GM21447 (cell line): ENCODE results near the gene CD9.
"Not testable (repeated sequence)": the region's sequence is repeated elsewhere in the genome, so short reads cannot be mapped to it uniquely, and the experiment has no call there.

Experiments used
- ATAC-seq: cut with Tn5 transposase; IDR thresholded peaks from one replicate; pipeline ENCODE4 v1.9.1; 2021; ENCODE audit not compliant: unreplicated experiment

CD9 gene

GRCh38 chr12:6198556-6198955 is 1.6 kb upstream of the CD9 start:
- ATAC-seq = no peak

- no peak for ATAC-seq
Observed at GRCh38 chr12:6198985-6199530, 1.1 kb upstream of the CD9 start.

GRCh38 chr12:6199531-6200255 is 507 bp upstream of the CD9 start:
- no peak for ATAC-seq

- ATAC-seq = no peak
Observed at GRCh38 chr12:6201213-6201608, 1.0 kb downstream of the CD9 start.

GRCh38 chr12:6201826-6202225 is 1.6 kb downstream of the CD9 start:
- no peak for ATAC-seq

- no peak for ATAC-seq
Observed at GRCh38 chr12:6202304-6202703, 2.1 kb downstream of the CD9 start.

GRCh38 chr12:6202846-6203245 is 2.6 kb downstream of the CD9 start:
- no peak for ATAC-seq

GRCh38 chr12:6203601-6204000 is 3.4 kb downstream of the CD9 start:
- ATAC-seq = no peak

- ATAC-seq = no peak
Observed at GRCh38 chr12:6204533-6205143, 4.4 kb downstream of the CD9 start.

- ATAC-seq = no peak
Observed at GRCh38 chr12:6205144-6205539, 4.9 kb downstream of the CD9 start.

GRCh38 chr12:6205761-6206160 is 5.6 kb downstream of the CD9 start:
- no peak for ATAC-seq

- ATAC-seq = no peak
Observed at GRCh38 chr12:6206327-6206726, 6.1 kb downstream of the CD9 start.

- ATAC-seq = no peak
Observed at GRCh38 chr12:6207259-6207925, 7.2 kb downstream of the CD9 start.

- no peak for ATAC-seq
Observed at GRCh38 chr12:6208130-6208529, 7.9 kb downstream of the CD9 start.

- ATAC-seq = not testable (repeated sequence)
Observed at GRCh38 chr12:6209428-6209827, 9.2 kb downstream of the CD9 start.

- no peak for ATAC-seq
Observed at GRCh38 chr12:6211421-6211869, 11.2 kb downstream of the CD9 start.

- ATAC-seq = no peak
Observed at GRCh38 chr12:6212086-6212485, 11.9 kb downstream of the CD9 start.

GRCh38 chr12:6213969-6214368 is 13.8 kb downstream of the CD9 start:
- ATAC-seq = no peak

- ATAC-seq = no peak
Observed at GRCh38 chr12:6214633-6215032, 14.4 kb downstream of the CD9 start.

GRCh38 chr12:6215120-6215807 is 15.1 kb downstream of the CD9 start:
- no peak for ATAC-seq

- no peak for ATAC-seq
Observed at GRCh38 chr12:6215932-6216494, 15.8 kb downstream of the CD9 start.
